H9 (cell line): Measurements from ENCODE around the gene FHIT. TPM values are rescaled to one million over a fixed set of nuclear protein-coding genes. Genes with fewer than 3 reads are reported as not detected.

Source experiments
- DNase-seq: peaks from one replicate; pipeline ENCODE4 v3.0.0-alpha.2; 2017
- H2AFZ ChIP-seq: one replicate; pipeline ENCODE4 v1.6.1; 2013; ENCODE audit warnings: mild to moderate bottlenecking, low read length, control low read depth, moderate library complexity
- H2AK5ac ChIP-seq: 2 replicates; pipeline ENCODE4 v1.6.1; 2013; ENCODE audit warnings: low read length, control low read depth, mixed read lengths; ENCODE audit not compliant: insufficient read length
- H2BK120ac ChIP-seq: one replicate; pipeline ENCODE4 v1.6.1; 2013; ENCODE audit warnings: low read depth, mild to moderate bottlenecking, low read length, control low read depth, inconsistent platforms; ENCODE audit not compliant: poor library complexity, severe bottlenecking
- H2BK12ac ChIP-seq: 2 replicates; pipeline ENCODE4 v1.6.1; 2013; ENCODE audit warnings: low read length, control low read depth, mixed read lengths, low read depth; ENCODE audit not compliant: insufficient read length
- H2BK15ac ChIP-seq: 2 replicates; pipeline ENCODE4 v1.6.1; 2013; ENCODE audit warnings: low read depth, low read length, control low read depth
- H2BK20ac ChIP-seq: one replicate; pipeline ENCODE4 v1.6.1; 2013; ENCODE audit warnings: low read depth, mild to moderate bottlenecking, low read length, control low read depth, inconsistent platforms; ENCODE audit not compliant: poor library complexity, severe bottlenecking
- H2BK5ac ChIP-seq: 2 replicates; pipeline ENCODE4 v1.6.1; 2013; ENCODE audit warnings: low read length, control low read depth, mixed read lengths; ENCODE audit not compliant: insufficient read length
- H3K14ac ChIP-seq: 2 replicates; pipeline ENCODE4 v1.6.1; 2013; ENCODE audit warnings: low read length, control low read depth; ENCODE audit not compliant: insufficient read depth
- H3K18ac ChIP-seq: 2 replicates; pipeline ENCODE4 v1.6.1; 2013; ENCODE audit warnings: low read depth, mild to moderate bottlenecking, mixed read lengths, low read length, control low read depth; ENCODE audit not compliant: insufficient read length
- H3K23ac ChIP-seq: 2 replicates; pipeline ENCODE4 v1.6.1; 2013; ENCODE audit warnings: low read length, control low read depth, mixed read lengths, low read depth; ENCODE audit not compliant: insufficient read length
- H3K23me2 ChIP-seq: 2 replicates; pipeline ENCODE4 v1.6.1; 2013; ENCODE audit warnings: low read depth, mild to moderate bottlenecking, mixed read lengths, low read length, control low read depth; ENCODE audit not compliant: insufficient read length, poor library complexity, severe bottlenecking
- H3K27ac ChIP-seq: 2 replicates; pipeline ENCODE4 v1.5.1; 2013; ENCODE audit warnings: low read length, control low read depth, mixed read lengths, low read depth; ENCODE audit not compliant: insufficient read length
- H3K27me3 ChIP-seq: 2 replicates; pipeline ENCODE4 v1.6.1; 2013; ENCODE audit warnings: low read length, control low read depth, inconsistent platforms; ENCODE audit not compliant: insufficient read depth
- H3K4ac ChIP-seq: 2 replicates; pipeline ENCODE4 v1.6.1; 2013; ENCODE audit warnings: low read depth, mild to moderate bottlenecking, control low read depth, inconsistent platforms, low read length, moderate library complexity
- H3K4me1 ChIP-seq: 2 replicates; pipeline ENCODE4 v1.6.1; 2013; ENCODE audit warnings: low read length, control low read depth, inconsistent platforms; ENCODE audit not compliant: insufficient read depth
- H3K4me2 ChIP-seq: 2 replicates; pipeline ENCODE4 v1.6.1; 2013; ENCODE audit warnings: low read length, control low read depth, mixed read lengths; ENCODE audit not compliant: insufficient read length, insufficient read depth
- H3K56ac ChIP-seq: 2 replicates; pipeline ENCODE4 v1.6.1; 2013; ENCODE audit warnings: low read depth, mild to moderate bottlenecking, mixed read lengths, low read length, control low read depth; ENCODE audit not compliant: insufficient read length
- H3K79me1 ChIP-seq: 2 replicates; pipeline ENCODE4 v1.6.1; 2013; ENCODE audit warnings: low read depth, mild to moderate bottlenecking, moderate library complexity, low read length, control low read depth, inconsistent platforms; ENCODE audit not compliant: insufficient read depth, poor library complexity, severe bottlenecking
- H3K79me2 ChIP-seq: 2 replicates; pipeline ENCODE4 v1.6.1; 2013; ENCODE audit warnings: low read length, control low read depth, inconsistent platforms; ENCODE audit not compliant: insufficient read depth
- H3K9ac ChIP-seq: 2 replicates; pipeline ENCODE4 v1.6.1; 2013; ENCODE audit warnings: low read length, control low read depth, mixed read lengths; ENCODE audit not compliant: insufficient read length; ENCODE audit errors: extremely low read depth
- H3K9me3 ChIP-seq: one replicate; pipeline ENCODE4 v1.6.1; 2013; ENCODE audit warnings: low read depth, low read length, inconsistent platforms; ENCODE audit not compliant: control insufficient read depth
- H3T11ph ChIP-seq: one replicate; pipeline ENCODE4 v1.6.1; 2013; ENCODE audit warnings: mild to moderate bottlenecking, low read length, control low read depth, inconsistent platforms
- H4K20me1 ChIP-seq: one replicate; pipeline ENCODE4 v1.6.1; 2013; ENCODE audit not compliant: control insufficient read depth, insufficient read length, insufficient read depth
- H4K5ac ChIP-seq: 2 replicates; pipeline ENCODE4 v1.6.1; 2013; ENCODE audit warnings: low read depth, mild to moderate bottlenecking, mixed read lengths, low read length, control low read depth; ENCODE audit not compliant: insufficient read length
- H4K8ac ChIP-seq: replicated peaks from 2 replicates; pipeline ENCODE4 v1.6.1; 2013; ENCODE audit warnings: low read length, control low read depth, mixed read lengths, low read depth; ENCODE audit not compliant: insufficient read length
- H4K91ac ChIP-seq: 2 replicates; pipeline ENCODE4 v1.6.1; 2013; ENCODE audit warnings: low read depth, mild to moderate bottlenecking, moderate library complexity, mixed read lengths, low read length, control low read depth; ENCODE audit not compliant: insufficient read length
- H3K27ac Mint-ChIP-seq, 3 experiments: 2 replicates in 2 of 3; 3 replicates in 1 of 3; pipeline ENCODE4 v1.8.0; 2020 to 2021; ENCODE audit warnings: mixed read lengths in 3 of 3, mild to moderate bottlenecking in 1 of 3, moderate library complexity in 1 of 3
- H3K27me3 Mint-ChIP-seq: 2 replicates; pipeline ENCODE4 v1.8.0; 2021; ENCODE audit warnings: low read depth, mild to moderate bottlenecking, moderate library complexity, mixed read lengths
- H3K36me3 Mint-ChIP-seq, 3 experiments: 2 replicates in 2 of 3; 3 replicates in 1 of 3; pipeline ENCODE4 v1.8.0; 2020 to 2021; ENCODE audit warnings: low read depth in 3 of 3, mixed read lengths in 3 of 3; ENCODE audit not compliant: insufficient read depth in 1 of 3
- H3K4me1 Mint-ChIP-seq, 2 experiments: 2 replicates each; pipeline ENCODE4 v1.8.0; 2020; ENCODE audit warnings: mixed read lengths in 2 of 2
- H3K4me3 Mint-ChIP-seq, 2 experiments: 2 replicates in 1 of 2; 3 replicates in 1 of 2; pipeline ENCODE4 v1.8.0; 2020 to 2021; ENCODE audit warnings: mild to moderate bottlenecking in 2 of 2, mixed read lengths in 2 of 2, moderate library complexity in 1 of 2
- H3K9me3 Mint-ChIP-seq, 2 experiments: 2 replicates in 1 of 2; 3 replicates in 1 of 2; pipeline ENCODE4 v1.8.0; 2020; ENCODE audit warnings: mild to moderate bottlenecking in 2 of 2, mixed read lengths in 2 of 2, moderate library complexity in 1 of 2
- CTCF ChIP-seq: fragments of 200-600 bp; sonication (generic); conservative IDR thresholded peaks from 3 replicates; pipeline ENCODE4 v1.8.0; 2021; ENCODE audit warnings: antibody characterized with exemption, mild to moderate bottlenecking
- WGBS: extraction: QIAGEN DNeasy Blood & Tissue Kit; methylation state at CpG from one replicate; pipeline ENCODE4 v1.1.7; 2013; ENCODE audit warnings: missing lambda C conversion rate, low lambda C conversion rate, mixed read lengths; ENCODE audit not compliant: insufficient read length; ENCODE audit errors: extremely low coverage; 5-methylcytosine and 5-hydroxymethylcytosine counted together
- total RNA-seq: library from RNA; stranded (reverse); gene quantifications from 2 replicates; pipeline ENCODE4 v1.2.1, GENCODE V29; 2021

FHIT gene
- total RNA-seq, 1 experiment from 2014 or later, result 3.0 TPM

GRCh38 chr3:60893946-60894345, 357.3 kb downstream of the FHIT start:
- Mint-ChIP-seq H3K4me3 (no peak overlapping the region), H3K9me3 (no peaks in the 10 kb centered on the region), H3K27ac (no peak overlapping the region), H3K4me1 (peaks cover 12 to 15% of the 10 kb centered on the region in 2 experiments), H3K27me3 (no peaks in the 10 kb centered on the region), H3K36me3 (peaks cover 0 to 3% (median 0%) of the 10 kb centered on the region in 3 experiments; a peak in 3 of 7 replicates)
- Histone ChIP-seq H3K4ac (no peak overlapping the region), H4K8ac (no peak overlapping the region), H3K4me2 (no peak overlapping the region), H3K56ac (no peak overlapping the region), H3K27ac (no peak overlapping the region), H2BK120ac (no peak overlapping the region), H3K23ac (no peak overlapping the region), H3K4me1 (no peaks in the 10 kb centered on the region), H3K14ac (no peak overlapping the region), H3K79me2 (no peaks in the 10 kb centered on the region), H3K79me1 (no peaks in the 10 kb centered on the region), H3K9me3 (no peaks in the 10 kb centered on the region), H3K27me3 (no peaks in the 10 kb centered on the region), H4K91ac (no peak overlapping the region), H2AFZ (no peak overlapping the region), H3K18ac (no peak overlapping the region), H2BK20ac (no peak overlapping the region), H2BK15ac (no peak overlapping the region), H3T11ph (no peak overlapping the region), H4K20me1 (no peaks in the 10 kb centered on the region), H3K9ac (no peak overlapping the region), H3K23me2 (no peaks in the 10 kb centered on the region), H2BK5ac (no peak overlapping the region), H4K5ac (no peak overlapping the region), H2AK5ac (no peak overlapping the region), H2BK12ac (no peak overlapping the region)
- no peak for TF ChIP-seq CTCF
- DNase-seq, result no peak
- no CpG with 5 or more reads among the region's 2 CpGs for WGBS
